NCI-H774 (cell line): ENCODE results near the gene GNAQ.
"Not testable (repeated sequence)": the region's sequence is repeated elsewhere in the genome, so short reads cannot be mapped to it uniquely, and the experiment has no call there.

Source experiments
- DNase-seq: peaks from one replicate; lab custom pipeline; 2025; lab: John Stamatoyannopoulos, UW

The GNAQ gene

GRCh38 chr9:77690723-77691122, 340.9 kb downstream of the GNAQ start:
- not testable (repeated sequence) for DNase-seq

- not testable (repeated sequence) for DNase-seq
These were observed 341.5 kb downstream of the GNAQ start for GRCh38 chr9:77690119-77690518.

- not testable (repeated sequence) for DNase-seq
These were observed 343.9 kb downstream of the GNAQ start for GRCh38 chr9:77687737-77688136.

GRCh38 chr9:77680581-77680980, 351.0 kb downstream of the GNAQ start:
- DNase-seq: no peak

GRCh38 chr9:77679661-77680368, 351.8 kb downstream of the GNAQ start:
- DNase-seq: no peak

GRCh38 chr9:77679088-77679487, 352.5 kb downstream of the GNAQ start:
- no peak for DNase-seq

- DNase-seq: no peak
These were observed 353.6 kb downstream of the GNAQ start for GRCh38 chr9:77677957-77678535.

GRCh38 chr9:77677397-77677796, 354.2 kb downstream of the GNAQ start:
- no peak for DNase-seq

- no peak for DNase-seq
These were observed 357.4 kb downstream of the GNAQ start for GRCh38 chr9:77673941-77674791.

GRCh38 chr9:77672183-77672582, 359.4 kb downstream of the GNAQ start:
- no peak for DNase-seq

GRCh38 chr9:77667151-77667550, 364.5 kb downstream of the GNAQ start:
- DNase-seq: peak; percentile 45
